Retinal pigment epithelial cell (primary cell): ENCODE measurements around the gene RPN1.

ENCODE experiments used
- DNase-seq: peaks from one replicate; pipeline ENCODE4 v3.0.0-alpha.2; 2010; ENCODE audit warnings: low read depth
- H3K4me3 ChIP-seq: 2 replicates; pipeline ENCODE4 v1.5.1; 2011; ENCODE audit warnings: mild to moderate bottlenecking, low read length, control low read depth, moderate library complexity
- TF ChIP-seq, protein P1 (sequence below): conservative IDR thresholded peaks from 2 replicates; pipeline ENCODE4 v1.5.1; 2011; ENCODE audit warnings: low read depth, low read length, control low read depth, inconsistent platforms

The RPN1 gene

DNA sequence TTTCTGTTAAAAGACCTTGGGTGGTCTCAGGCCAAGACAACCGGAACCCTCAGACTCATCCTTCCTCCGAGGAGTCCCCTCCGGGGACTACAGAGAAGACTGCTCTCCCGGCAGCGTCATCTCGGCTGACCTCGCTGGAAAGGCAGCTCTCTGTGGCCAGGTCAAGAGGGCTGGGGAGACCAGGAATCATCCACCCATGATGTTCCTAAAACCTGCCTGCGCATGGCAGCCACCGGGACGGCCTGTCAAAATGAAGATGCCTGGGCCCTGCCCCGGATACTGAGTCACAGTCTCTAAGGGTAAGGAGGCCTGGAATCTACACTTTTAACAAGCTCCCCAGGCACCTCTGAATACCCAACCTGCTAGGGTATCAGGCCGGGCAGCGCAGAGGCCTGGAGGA, 78.6 kb downstream of the RPN1 start:
- no peak for DNase-seq
- TF ChIP-seq, protein P1, sequence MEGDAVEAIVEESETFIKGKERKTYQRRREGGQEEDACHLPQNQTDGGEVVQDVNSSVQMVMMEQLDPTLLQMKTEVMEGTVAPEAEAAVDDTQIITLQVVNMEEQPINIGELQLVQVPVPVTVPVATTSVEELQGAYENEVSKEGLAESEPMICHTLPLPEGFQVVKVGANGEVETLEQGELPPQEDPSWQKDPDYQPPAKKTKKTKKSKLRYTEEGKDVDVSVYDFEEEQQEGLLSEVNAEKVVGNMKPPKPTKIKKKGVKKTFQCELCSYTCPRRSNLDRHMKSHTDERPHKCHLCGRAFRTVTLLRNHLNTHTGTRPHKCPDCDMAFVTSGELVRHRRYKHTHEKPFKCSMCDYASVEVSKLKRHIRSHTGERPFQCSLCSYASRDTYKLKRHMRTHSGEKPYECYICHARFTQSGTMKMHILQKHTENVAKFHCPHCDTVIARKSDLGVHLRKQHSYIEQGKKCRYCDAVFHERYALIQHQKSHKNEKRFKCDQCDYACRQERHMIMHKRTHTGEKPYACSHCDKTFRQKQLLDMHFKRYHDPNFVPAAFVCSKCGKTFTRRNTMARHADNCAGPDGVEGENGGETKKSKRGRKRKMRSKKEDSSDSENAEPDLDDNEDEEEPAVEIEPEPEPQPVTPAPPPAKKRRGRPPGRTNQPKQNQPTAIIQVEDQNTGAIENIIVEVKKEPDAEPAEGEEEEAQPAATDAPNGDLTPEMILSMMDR: no peak
- no peak overlapping the region for H3K4me3 ChIP-seq
